GM19467 (cell line): ENCODE results near the gene CHRM4.

Experiments used
- ATAC-seq: cut with Tn5 transposase; IDR thresholded peaks from one replicate; pipeline ENCODE4 v1.9.1; 2021; ENCODE audit warnings: mild to moderate bottlenecking, moderate library complexity; ENCODE audit not compliant: unreplicated experiment

CHRM4 gene

GRCh38 chr11:46370253-46370652 lies 21.3 kb downstream of the CHRM4 start:
- ATAC-seq = no peak

- no peak for ATAC-seq
Observed at GRCh38 chr11:46369458-46370152, 22.0 kb downstream of the CHRM4 start.

GRCh38 chr11:46367916-46368267 lies 23.7 kb downstream of the CHRM4 start:
- ATAC-seq = no peak

GRCh38 chr11:46367244-46367915 lies 24.2 kb downstream of the CHRM4 start:
- peak; percentile 56 for ATAC-seq

GRCh38 chr11:46366661-46367161 lies 24.9 kb downstream of the CHRM4 start:
- no peak for ATAC-seq

- ATAC-seq = no peak
Observed at GRCh38 chr11:46366260-46366659, 25.3 kb downstream of the CHRM4 start.

- no peak for ATAC-seq
Observed at GRCh38 chr11:46364791-46365190, 26.8 kb downstream of the CHRM4 start.

- ATAC-seq = no peak
Observed at GRCh38 chr11:46364056-46364455, 27.5 kb downstream of the CHRM4 start.

GRCh38 chr11:46363455-46364005 lies 28.0 kb downstream of the CHRM4 start:
- ATAC-seq = no peak

- ATAC-seq = no peak
Observed at GRCh38 chr11:46363031-46363407, 28.6 kb downstream of the CHRM4 start.

GRCh38 chr11:46362156-46363030 lies 29.2 kb downstream of the CHRM4 start:
- ATAC-seq = no peak

GRCh38 chr11:46361283-46362155 lies 30.1 kb downstream of the CHRM4 start:
- ATAC-seq = peak; percentile 81

GRCh38 chr11:46360878-46361277 lies 30.7 kb downstream of the CHRM4 start:
- no peak for ATAC-seq

- ATAC-seq = no peak
Observed at GRCh38 chr11:46359953-46360352, 31.6 kb downstream of the CHRM4 start.

- no peak for ATAC-seq
Observed at GRCh38 chr11:46357483-46357936, 34.1 kb downstream of the CHRM4 start.

- no peak for ATAC-seq
Observed at GRCh38 chr11:46356924-46357482, 34.6 kb downstream of the CHRM4 start.

- no peak for ATAC-seq
Observed at GRCh38 chr11:46353698-46354097, 37.9 kb downstream of the CHRM4 start.

GRCh38 chr11:46352063-46352841 lies 39.3 kb downstream of the CHRM4 start:
- no peak for ATAC-seq

GRCh38 chr11:46351606-46352005 lies 40.0 kb downstream of the CHRM4 start:
- no peak for ATAC-seq
